ENCODE results near the gene MARK1.

DNA sequence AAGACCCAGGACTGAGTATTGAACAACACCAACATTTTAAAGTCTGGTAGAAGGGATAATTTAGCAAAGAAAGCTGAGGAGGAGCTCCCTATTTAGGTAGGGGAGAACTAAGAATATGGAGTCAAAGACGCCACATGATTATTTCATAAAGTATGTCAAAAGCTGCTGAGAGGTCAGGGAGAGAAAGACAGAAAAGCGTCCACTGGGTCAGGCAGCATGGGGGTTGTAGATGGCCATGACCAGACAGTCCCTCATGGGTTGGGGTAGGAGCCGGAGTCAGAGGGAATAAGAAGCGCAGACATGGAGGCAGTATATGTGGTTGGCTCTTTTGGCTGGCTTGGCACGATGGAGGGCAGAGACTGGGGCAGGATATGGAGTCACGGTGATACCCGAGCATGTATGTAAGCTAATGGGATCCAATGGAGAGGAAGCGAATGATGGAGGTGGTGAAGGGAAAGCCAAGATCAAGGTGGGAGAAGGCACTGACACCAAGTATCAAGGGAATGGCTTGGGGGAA is 167.0 kb downstream of the MARK1 start:
- TF ChIP-seq CHD1 (IDR thresholded peaks at IDR 0.05; ENCODE audit: low read depth, low read length) (no peak), RAD21 (IDR thresholded peaks at IDR 0.05; ENCODE audit: low read length) (no peak), POLR2A (IDR thresholded peaks at IDR 0.05; ENCODE audit: low read depth, low read length) (no peak), RFX5 (IDR thresholded peaks at IDR 0.05; ENCODE audit: low read depth, low read length) (no peak), CEBPB (IDR thresholded peaks at IDR 0.05; ENCODE audit: low read depth, low read length) (no peak), FOS (IDR thresholded peaks at IDR 0.05; ENCODE audit: low read depth, low read length) (no peak), MAFK (IDR thresholded peaks at IDR 0.05; ENCODE audit: low read depth, low read length) (no peak), MXI1 (IDR thresholded peaks at IDR 0.05; ENCODE audit: borderline replicate concordance, low read depth, low read length) (no peak), SMC3 (IDR thresholded peaks at IDR 0.05; ENCODE audit: low read depth, low read length) (no peak), RCOR1 (IDR thresholded peaks at IDR 0.05; ENCODE audit: insufficient replicate concordance, low read length) (no peak), MAZ (IDR thresholded peaks at IDR 0.05; ENCODE audit: borderline replicate concordance, low read depth, low read length) (no peak)
- TF ChIP-seq, protein P1, sequence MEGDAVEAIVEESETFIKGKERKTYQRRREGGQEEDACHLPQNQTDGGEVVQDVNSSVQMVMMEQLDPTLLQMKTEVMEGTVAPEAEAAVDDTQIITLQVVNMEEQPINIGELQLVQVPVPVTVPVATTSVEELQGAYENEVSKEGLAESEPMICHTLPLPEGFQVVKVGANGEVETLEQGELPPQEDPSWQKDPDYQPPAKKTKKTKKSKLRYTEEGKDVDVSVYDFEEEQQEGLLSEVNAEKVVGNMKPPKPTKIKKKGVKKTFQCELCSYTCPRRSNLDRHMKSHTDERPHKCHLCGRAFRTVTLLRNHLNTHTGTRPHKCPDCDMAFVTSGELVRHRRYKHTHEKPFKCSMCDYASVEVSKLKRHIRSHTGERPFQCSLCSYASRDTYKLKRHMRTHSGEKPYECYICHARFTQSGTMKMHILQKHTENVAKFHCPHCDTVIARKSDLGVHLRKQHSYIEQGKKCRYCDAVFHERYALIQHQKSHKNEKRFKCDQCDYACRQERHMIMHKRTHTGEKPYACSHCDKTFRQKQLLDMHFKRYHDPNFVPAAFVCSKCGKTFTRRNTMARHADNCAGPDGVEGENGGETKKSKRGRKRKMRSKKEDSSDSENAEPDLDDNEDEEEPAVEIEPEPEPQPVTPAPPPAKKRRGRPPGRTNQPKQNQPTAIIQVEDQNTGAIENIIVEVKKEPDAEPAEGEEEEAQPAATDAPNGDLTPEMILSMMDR (conservative IDR thresholded peaks at IDR 0.05; ENCODE audit: low read depth, low read length), result no peak
- TF ChIP-seq, protein P2, sequence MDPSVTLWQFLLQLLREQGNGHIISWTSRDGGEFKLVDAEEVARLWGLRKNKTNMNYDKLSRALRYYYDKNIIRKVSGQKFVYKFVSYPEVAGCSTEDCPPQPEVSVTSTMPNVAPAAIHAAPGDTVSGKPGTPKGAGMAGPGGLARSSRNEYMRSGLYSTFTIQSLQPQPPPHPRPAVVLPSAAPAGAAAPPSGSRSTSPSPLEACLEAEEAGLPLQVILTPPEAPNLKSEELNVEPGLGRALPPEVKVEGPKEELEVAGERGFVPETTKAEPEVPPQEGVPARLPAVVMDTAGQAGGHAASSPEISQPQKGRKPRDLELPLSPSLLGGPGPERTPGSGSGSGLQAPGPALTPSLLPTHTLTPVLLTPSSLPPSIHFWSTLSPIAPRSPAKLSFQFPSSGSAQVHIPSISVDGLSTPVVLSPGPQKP (IDR thresholded peaks at IDR 0.05; ENCODE audit: borderline replicate concordance, low read depth, low read length), result no peak
- TF ChIP-seq, protein P3, sequence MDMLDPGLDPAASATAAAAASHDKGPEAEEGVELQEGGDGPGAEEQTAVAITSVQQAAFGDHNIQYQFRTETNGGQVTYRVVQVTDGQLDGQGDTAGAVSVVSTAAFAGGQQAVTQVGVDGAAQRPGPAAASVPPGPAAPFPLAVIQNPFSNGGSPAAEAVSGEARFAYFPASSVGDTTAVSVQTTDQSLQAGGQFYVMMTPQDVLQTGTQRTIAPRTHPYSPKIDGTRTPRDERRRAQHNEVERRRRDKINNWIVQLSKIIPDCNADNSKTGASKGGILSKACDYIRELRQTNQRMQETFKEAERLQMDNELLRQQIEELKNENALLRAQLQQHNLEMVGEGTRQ (IDR thresholded peaks at IDR 0.05; ENCODE audit: low read depth, low read length), result no peak
